GM12874 (cell line): ENCODE measurements around the gene DPH7.

Source experiments
- CTCF ChIP-seq: IDR thresholded peaks from 2 replicates; pipeline ENCODE4 v1.5.1; 2011; ENCODE audit warnings: low read depth, mild to moderate bottlenecking, control low read depth, low read length, moderate library complexity; ENCODE audit not compliant: insufficient read depth

DPH7 gene

GRCh38 chr9:137519553-137519952, 59.2 kb downstream of the DPH7 start:
- TF ChIP-seq CTCF: no peak

GRCh38 chr9:137516144-137516917, 62.4 kb downstream of the DPH7 start:
- TF ChIP-seq CTCF: no peak

GRCh38 chr9:137515338-137515724, 63.4 kb downstream of the DPH7 start:
- no peak for TF ChIP-seq CTCF

GRCh38 chr9:137514691-137515337, 63.9 kb downstream of the DPH7 start:
- no peak for TF ChIP-seq CTCF

GRCh38 chr9:137511758-137512463, 66.8 kb downstream of the DPH7 start:
- no peak for TF ChIP-seq CTCF

GRCh38 chr9:137509198-137509597, 69.5 kb downstream of the DPH7 start:
- no peak for TF ChIP-seq CTCF

- no peak for TF ChIP-seq CTCF
These were observed 72.0 kb downstream of the DPH7 start for GRCh38 chr9:137506702-137507171.
